ENCODE data around the gene TRPV6.

Gene TRPV6

GRCh38 chr7:142863891-142864685, 21.5 kb downstream of the TRPV6 start:
- TF ChIP-seq EP300 (IDR thresholded peaks at IDR 0.05; ENCODE audit: borderline replicate concordance) (no peak), USF1 (IDR thresholded peaks at IDR 0.05) (no peak), REST (IDR thresholded peaks at IDR 0.05; ENCODE audit: low read depth) (no peak), ZBTB7A (IDR thresholded peaks at IDR 0.05; ENCODE audit: low read depth) (no peak), TAF1 (IDR thresholded peaks at IDR 0.05; ENCODE audit: low read depth) (no peak), CEBPB (IDR thresholded peaks at IDR 0.05) (no peak), FOXM1 (IDR thresholded peaks at IDR 0.05; ENCODE audit: borderline replicate concordance, low read depth) (no peak), TEAD4 (IDR thresholded peaks at IDR 0.05) (no peak), NFIC (IDR thresholded peaks at IDR 0.05) (no peak), EGR1 (IDR thresholded peaks at IDR 0.05) (no peak), YY1 (IDR thresholded peaks at IDR 0.05; ENCODE audit: low read depth) (no peak), CREB1 (IDR thresholded peaks at IDR 0.05; ENCODE audit: low read depth) (no peak), RAD21 (IDR thresholded peaks at IDR 0.05; ENCODE audit: low read depth) (no peak), MAX (IDR thresholded peaks at IDR 0.05) (no peak), TCF12 (IDR thresholded peaks at IDR 0.05; ENCODE audit: low read depth) (no peak)

- TF ChIP-seq ZBTB7A (IDR thresholded peaks at IDR 0.05; ENCODE audit: low read depth) (no peak), TAF1 (IDR thresholded peaks at IDR 0.05; ENCODE audit: low read depth) (no peak), EGR1 (IDR thresholded peaks at IDR 0.05) (no peak), MAX (IDR thresholded peaks at IDR 0.05) (no peak), REST (IDR thresholded peaks at IDR 0.05; ENCODE audit: low read depth) (no peak), FOXM1 (IDR thresholded peaks at IDR 0.05; ENCODE audit: borderline replicate concordance, low read depth) (no peak), TEAD4 (IDR thresholded peaks at IDR 0.05) (no peak), TCF12 (IDR thresholded peaks at IDR 0.05; ENCODE audit: low read depth) (no peak), CEBPB (IDR thresholded peaks at IDR 0.05) (no peak), EP300 (IDR thresholded peaks at IDR 0.05; ENCODE audit: borderline replicate concordance) (no peak), RAD21 (IDR thresholded peaks at IDR 0.05; ENCODE audit: low read depth) (no peak), NFIC (IDR thresholded peaks at IDR 0.05) (no peak), YY1 (IDR thresholded peaks at IDR 0.05; ENCODE audit: low read depth) (no peak), USF1 (IDR thresholded peaks at IDR 0.05) (no peak), CREB1 (IDR thresholded peaks at IDR 0.05; ENCODE audit: low read depth) (no peak)
Observed at GRCh38 chr7:142862786-142863400, 22.7 kb downstream of the TRPV6 start.

- no peak for TF ChIP-seq TEAD4 (IDR thresholded peaks at IDR 0.05)
- TF ChIP-seq RAD21 (IDR thresholded peaks at IDR 0.05; ENCODE audit: low read depth), result no peak
- TF ChIP-seq CREB1 (IDR thresholded peaks at IDR 0.05; ENCODE audit: low read depth), result no peak
Observed at GRCh38 chr7:142862351-142862750, 23.2 kb downstream of the TRPV6 start.

GRCh38 chr7:142860968-142861367, 24.6 kb downstream of the TRPV6 start:
- TF ChIP-seq USF1 (IDR thresholded peaks at IDR 0.05) (no peak), CREB1 (IDR thresholded peaks at IDR 0.05; ENCODE audit: low read depth) (no peak), ZBTB7A (IDR thresholded peaks at IDR 0.05; ENCODE audit: low read depth) (no peak), EP300 (IDR thresholded peaks at IDR 0.05; ENCODE audit: borderline replicate concordance) (no peak), TCF12 (IDR thresholded peaks at IDR 0.05; ENCODE audit: low read depth) (no peak), TAF1 (IDR thresholded peaks at IDR 0.05; ENCODE audit: low read depth) (no peak), RAD21 (IDR thresholded peaks at IDR 0.05; ENCODE audit: low read depth) (no peak), TEAD4 (IDR thresholded peaks at IDR 0.05) (no peak), CEBPB (IDR thresholded peaks at IDR 0.05) (no peak), NFIC (IDR thresholded peaks at IDR 0.05) (no peak), MAX (IDR thresholded peaks at IDR 0.05) (no peak), YY1 (IDR thresholded peaks at IDR 0.05; ENCODE audit: low read depth) (no peak), EGR1 (IDR thresholded peaks at IDR 0.05) (no peak), FOXM1 (IDR thresholded peaks at IDR 0.05; ENCODE audit: borderline replicate concordance, low read depth) (no peak), REST (IDR thresholded peaks at IDR 0.05; ENCODE audit: low read depth) (no peak)
